H9 (cell line): ENCODE data around the gene PNPLA7. TPM values are rescaled to one million over a fixed set of nuclear protein-coding genes. Genes with fewer than 3 reads are reported as not detected.

Experiments
- DNase-seq: peaks from one replicate; pipeline ENCODE4 v3.0.0-alpha.2; 2017
- H2AFZ ChIP-seq: one replicate; pipeline ENCODE4 v1.6.1; 2013; ENCODE audit warnings: mild to moderate bottlenecking, low read length, control low read depth, moderate library complexity
- H2AK5ac ChIP-seq: 2 replicates; pipeline ENCODE4 v1.6.1; 2013; ENCODE audit warnings: low read length, control low read depth, mixed read lengths; ENCODE audit not compliant: insufficient read length
- H2BK120ac ChIP-seq: one replicate; pipeline ENCODE4 v1.6.1; 2013; ENCODE audit warnings: low read depth, mild to moderate bottlenecking, low read length, control low read depth, inconsistent platforms; ENCODE audit not compliant: poor library complexity, severe bottlenecking
- H2BK12ac ChIP-seq: 2 replicates; pipeline ENCODE4 v1.6.1; 2013; ENCODE audit warnings: low read length, control low read depth, mixed read lengths, low read depth; ENCODE audit not compliant: insufficient read length
- H2BK15ac ChIP-seq: 2 replicates; pipeline ENCODE4 v1.6.1; 2013; ENCODE audit warnings: low read depth, low read length, control low read depth
- H2BK20ac ChIP-seq: one replicate; pipeline ENCODE4 v1.6.1; 2013; ENCODE audit warnings: low read depth, mild to moderate bottlenecking, low read length, control low read depth, inconsistent platforms; ENCODE audit not compliant: poor library complexity, severe bottlenecking
- H2BK5ac ChIP-seq: 2 replicates; pipeline ENCODE4 v1.6.1; 2013; ENCODE audit warnings: low read length, control low read depth, mixed read lengths; ENCODE audit not compliant: insufficient read length
- H3K14ac ChIP-seq: 2 replicates; pipeline ENCODE4 v1.6.1; 2013; ENCODE audit warnings: low read length, control low read depth; ENCODE audit not compliant: insufficient read depth
- H3K18ac ChIP-seq: 2 replicates; pipeline ENCODE4 v1.6.1; 2013; ENCODE audit warnings: low read depth, mild to moderate bottlenecking, mixed read lengths, low read length, control low read depth; ENCODE audit not compliant: insufficient read length
- H3K23ac ChIP-seq: 2 replicates; pipeline ENCODE4 v1.6.1; 2013; ENCODE audit warnings: low read length, control low read depth, mixed read lengths, low read depth; ENCODE audit not compliant: insufficient read length
- H3K23me2 ChIP-seq: 2 replicates; pipeline ENCODE4 v1.6.1; 2013; ENCODE audit warnings: low read depth, mild to moderate bottlenecking, mixed read lengths, low read length, control low read depth; ENCODE audit not compliant: insufficient read length, poor library complexity, severe bottlenecking
- H3K27ac ChIP-seq: 2 replicates; pipeline ENCODE4 v1.5.1; 2013; ENCODE audit warnings: low read length, control low read depth, mixed read lengths, low read depth; ENCODE audit not compliant: insufficient read length
- H3K27me3 ChIP-seq: 2 replicates; pipeline ENCODE4 v1.6.1; 2013; ENCODE audit warnings: low read length, control low read depth, inconsistent platforms; ENCODE audit not compliant: insufficient read depth
- H3K4ac ChIP-seq: 2 replicates; pipeline ENCODE4 v1.6.1; 2013; ENCODE audit warnings: low read depth, mild to moderate bottlenecking, control low read depth, inconsistent platforms, low read length, moderate library complexity
- H3K4me1 ChIP-seq: 2 replicates; pipeline ENCODE4 v1.6.1; 2013; ENCODE audit warnings: low read length, control low read depth, inconsistent platforms; ENCODE audit not compliant: insufficient read depth
- H3K4me2 ChIP-seq: 2 replicates; pipeline ENCODE4 v1.6.1; 2013; ENCODE audit warnings: low read length, control low read depth, mixed read lengths; ENCODE audit not compliant: insufficient read length, insufficient read depth
- H3K56ac ChIP-seq: 2 replicates; pipeline ENCODE4 v1.6.1; 2013; ENCODE audit warnings: low read depth, mild to moderate bottlenecking, mixed read lengths, low read length, control low read depth; ENCODE audit not compliant: insufficient read length
- H3K79me1 ChIP-seq: 2 replicates; pipeline ENCODE4 v1.6.1; 2013; ENCODE audit warnings: low read depth, mild to moderate bottlenecking, moderate library complexity, low read length, control low read depth, inconsistent platforms; ENCODE audit not compliant: insufficient read depth, poor library complexity, severe bottlenecking
- H3K79me2 ChIP-seq: 2 replicates; pipeline ENCODE4 v1.6.1; 2013; ENCODE audit warnings: low read length, control low read depth, inconsistent platforms; ENCODE audit not compliant: insufficient read depth
- H3K9ac ChIP-seq: 2 replicates; pipeline ENCODE4 v1.6.1; 2013; ENCODE audit warnings: low read length, control low read depth, mixed read lengths; ENCODE audit not compliant: insufficient read length; ENCODE audit errors: extremely low read depth
- H3K9me3 ChIP-seq: one replicate; pipeline ENCODE4 v1.6.1; 2013; ENCODE audit warnings: low read depth, low read length, inconsistent platforms; ENCODE audit not compliant: control insufficient read depth
- H3T11ph ChIP-seq: one replicate; pipeline ENCODE4 v1.6.1; 2013; ENCODE audit warnings: mild to moderate bottlenecking, low read length, control low read depth, inconsistent platforms
- H4K20me1 ChIP-seq: one replicate; pipeline ENCODE4 v1.6.1; 2013; ENCODE audit not compliant: control insufficient read depth, insufficient read length, insufficient read depth
- H4K5ac ChIP-seq: 2 replicates; pipeline ENCODE4 v1.6.1; 2013; ENCODE audit warnings: low read depth, mild to moderate bottlenecking, mixed read lengths, low read length, control low read depth; ENCODE audit not compliant: insufficient read length
- H4K8ac ChIP-seq: replicated peaks from 2 replicates; pipeline ENCODE4 v1.6.1; 2013; ENCODE audit warnings: low read length, control low read depth, mixed read lengths, low read depth; ENCODE audit not compliant: insufficient read length
- H4K91ac ChIP-seq: 2 replicates; pipeline ENCODE4 v1.6.1; 2013; ENCODE audit warnings: low read depth, mild to moderate bottlenecking, moderate library complexity, mixed read lengths, low read length, control low read depth; ENCODE audit not compliant: insufficient read length
- H3K27ac Mint-ChIP-seq, 3 experiments: 2 replicates in 2 of 3; 3 replicates in 1 of 3; pipeline ENCODE4 v1.8.0; 2020 to 2021; ENCODE audit warnings: mixed read lengths in 3 of 3, mild to moderate bottlenecking in 1 of 3, moderate library complexity in 1 of 3
- H3K27me3 Mint-ChIP-seq: 2 replicates; pipeline ENCODE4 v1.8.0; 2021; ENCODE audit warnings: low read depth, mild to moderate bottlenecking, moderate library complexity, mixed read lengths
- H3K36me3 Mint-ChIP-seq, 3 experiments: 2 replicates in 2 of 3; 3 replicates in 1 of 3; pipeline ENCODE4 v1.8.0; 2020 to 2021; ENCODE audit warnings: low read depth in 3 of 3, mixed read lengths in 3 of 3; ENCODE audit not compliant: insufficient read depth in 1 of 3
- H3K4me1 Mint-ChIP-seq, 2 experiments: 2 replicates each; pipeline ENCODE4 v1.8.0; 2020; ENCODE audit warnings: mixed read lengths in 2 of 2
- H3K4me3 Mint-ChIP-seq, 2 experiments: 2 replicates in 1 of 2; 3 replicates in 1 of 2; pipeline ENCODE4 v1.8.0; 2020 to 2021; ENCODE audit warnings: mild to moderate bottlenecking in 2 of 2, mixed read lengths in 2 of 2, moderate library complexity in 1 of 2
- H3K9me3 Mint-ChIP-seq, 2 experiments: 2 replicates in 1 of 2; 3 replicates in 1 of 2; pipeline ENCODE4 v1.8.0; 2020; ENCODE audit warnings: mild to moderate bottlenecking in 2 of 2, mixed read lengths in 2 of 2, moderate library complexity in 1 of 2
- CTCF ChIP-seq: fragments of 200-600 bp; sonication (generic); conservative IDR thresholded peaks from 3 replicates; pipeline ENCODE4 v1.8.0; 2021; ENCODE audit warnings: antibody characterized with exemption, mild to moderate bottlenecking
- WGBS: extraction: QIAGEN DNeasy Blood & Tissue Kit; methylation state at CpG from one replicate; pipeline ENCODE4 v1.1.7; 2013; ENCODE audit warnings: missing lambda C conversion rate, low lambda C conversion rate, mixed read lengths; ENCODE audit not compliant: insufficient read length; ENCODE audit errors: extremely low coverage; 5-methylcytosine and 5-hydroxymethylcytosine counted together
- total RNA-seq: library from RNA; stranded (reverse); gene quantifications from 2 replicates; pipeline ENCODE4 v1.2.1, GENCODE V29; 2021

PNPLA7 gene
- total RNA-seq, 1 experiment from 2014 or later: 1.8 TPM

DNA sequence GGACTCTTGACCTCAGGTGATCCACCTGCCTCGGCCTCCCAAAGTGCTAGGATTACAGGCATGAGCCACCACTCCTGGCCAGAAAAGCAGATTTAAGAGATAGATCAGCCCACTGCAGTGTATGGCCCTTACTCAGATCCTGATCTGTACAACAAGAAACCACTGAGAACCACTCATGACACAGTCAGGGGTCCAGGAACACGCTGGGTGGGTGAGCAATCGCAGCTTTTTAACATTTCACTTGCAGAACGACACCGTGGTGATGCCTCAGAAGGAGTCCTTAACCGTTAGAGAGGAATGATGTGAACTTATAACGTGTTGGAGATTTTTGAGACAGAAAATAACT, 45.8 kb downstream of the PNPLA7 start:
- no peak overlapping the region for H2BK12ac ChIP-seq
- no peaks in the 10 kb centered on the region for H3K79me2 ChIP-seq
- no CpG with 5 or more reads among the region's 7 CpGs for WGBS
- H3K23ac ChIP-seq: no peak overlapping the region
- H2BK20ac ChIP-seq: no peak overlapping the region
- no peak overlapping the region for H3K4ac ChIP-seq
- H4K8ac ChIP-seq: no peak overlapping the region
- H3K4me2 ChIP-seq: no peak overlapping the region
- H3K27ac ChIP-seq: no peak overlapping the region
- H3T11ph ChIP-seq: no peak overlapping the region
- H2BK120ac ChIP-seq: no peak overlapping the region
- H3K27me3 Mint-ChIP-seq: peaks cover 17% of the 10 kb centered on the region
- no peaks in the 10 kb centered on the region for H3K23me2 ChIP-seq
- H3K9ac ChIP-seq: no peak overlapping the region
- H3K27ac Mint-ChIP-seq: no peak overlapping the region
- H4K91ac ChIP-seq: no peak overlapping the region
- no peak overlapping the region for H2AK5ac ChIP-seq
- no peaks in the 10 kb centered on the region for H3K9me3 ChIP-seq
- no peak overlapping the region for H2BK15ac ChIP-seq
- H3K4me1 Mint-ChIP-seq: no peaks in the 10 kb centered on the region
- H3K14ac ChIP-seq: no peak overlapping the region
- H4K5ac ChIP-seq: no peak overlapping the region
- no peaks in the 10 kb centered on the region for H3K4me1 ChIP-seq
- no peaks in the 10 kb centered on the region for H4K20me1 ChIP-seq
- no peak for TF ChIP-seq CTCF
- no peak for DNase-seq
- H3K27me3 ChIP-seq: no peaks in the 10 kb centered on the region
- H3K36me3 Mint-ChIP-seq: peaks cover 4 to 16% (median 16%) of the 10 kb centered on the region in 3 experiments; a peak in 6 of 7 replicates
- H3K18ac ChIP-seq: no peak overlapping the region
- H2BK5ac ChIP-seq: no peak overlapping the region
- H3K4me3 Mint-ChIP-seq: no peak overlapping the region; a peak in 1 of 5 replicates
- no peak overlapping the region for H3K56ac ChIP-seq
- no peak overlapping the region for H2AFZ ChIP-seq
- H3K79me1 ChIP-seq: no peaks in the 10 kb centered on the region
- H3K9me3 Mint-ChIP-seq: peaks cover 24 to 80% of the 10 kb centered on the region in 2 experiments
